GM19238 (cell line): ENCODE results near the gene CMSS1.

Source experiments
- DNase-seq: peaks from one replicate; pipeline ENCODE4 v3.0.0; 2011; ENCODE audit warnings: low spot score; ENCODE audit not compliant: insufficient read length

The CMSS1 gene

DNA sequence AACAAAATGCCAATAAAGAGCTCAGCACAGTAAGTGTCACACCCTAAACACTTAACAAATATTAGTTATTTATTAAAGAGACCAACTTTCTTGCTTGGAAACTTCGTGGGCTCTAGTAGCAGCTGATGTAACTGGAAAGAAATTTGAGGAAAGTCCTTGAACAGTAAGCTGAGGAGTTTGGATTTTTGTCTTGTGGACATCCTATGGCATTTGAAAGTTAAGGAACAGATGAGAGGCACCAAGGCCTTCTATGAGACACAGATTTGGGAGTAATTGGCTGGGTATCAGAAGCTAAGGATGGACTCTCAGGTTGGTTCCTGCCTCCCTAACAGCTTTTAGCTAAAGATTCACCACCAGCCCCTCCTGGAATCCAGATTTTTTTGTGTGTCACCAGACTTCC is 356.3 kb downstream of the CMSS1 start:
- no peak for DNase-seq

GRCh38 chr3:100175637-100176280 is 358.1 kb downstream of the CMSS1 start:
- DNase-seq, result no peak

DNA sequence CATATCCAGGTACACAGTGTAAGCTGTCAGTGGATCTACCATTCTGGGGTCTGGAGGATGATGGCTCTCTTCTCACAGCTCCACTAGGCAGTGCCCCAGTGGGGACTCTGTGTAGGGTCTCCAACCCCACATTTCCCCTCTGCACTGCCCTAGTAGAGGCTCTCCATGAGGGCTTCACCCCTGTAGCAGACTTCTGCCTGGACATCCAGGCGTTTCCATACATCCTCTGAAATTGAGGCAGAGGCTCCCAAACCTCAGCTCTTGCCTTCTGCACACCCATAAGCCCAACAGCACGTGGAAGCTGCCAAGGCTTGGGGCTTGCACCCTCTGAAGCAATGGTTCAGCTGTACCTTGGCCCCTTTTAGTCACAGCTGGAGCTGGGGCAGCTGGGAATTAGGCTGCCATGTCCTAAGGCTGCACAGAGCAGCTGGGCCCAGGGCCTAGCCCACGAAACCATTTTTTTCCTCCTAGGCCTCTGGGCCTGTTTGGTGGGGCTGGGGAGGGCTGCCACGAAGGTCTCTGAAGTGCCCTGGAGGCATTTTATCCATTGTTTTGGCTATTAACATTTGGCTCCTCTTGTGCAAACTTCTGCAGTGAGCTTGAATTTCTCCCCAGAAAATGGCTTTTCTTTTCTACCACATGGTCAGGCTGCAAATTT is 362.2 kb downstream of the CMSS1 start:
- DNase-seq, result no peak

DNA sequence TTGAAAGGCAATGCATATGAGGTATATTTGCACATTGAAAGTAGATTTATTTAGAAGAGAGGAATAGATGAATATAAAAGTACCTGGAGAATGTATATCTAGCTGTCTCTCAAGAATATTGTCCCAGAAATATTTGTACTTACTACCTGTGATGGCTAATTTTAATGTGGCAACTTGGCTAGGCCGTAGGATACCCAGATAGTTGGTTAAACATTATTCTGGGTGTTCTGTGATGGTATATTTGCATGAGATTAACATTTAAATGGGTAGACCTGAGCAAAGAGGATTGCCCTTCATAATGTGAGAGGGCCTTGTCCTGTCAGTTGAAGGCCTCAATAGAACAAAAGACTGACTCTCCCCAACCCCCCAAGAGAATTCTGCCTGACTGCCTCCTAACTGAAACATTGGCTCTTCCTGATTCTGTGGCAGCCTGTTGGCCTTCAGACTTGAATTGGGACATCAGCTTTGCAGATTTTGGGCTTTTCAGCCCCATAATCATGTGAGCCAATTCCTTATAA is 366.0 kb downstream of the CMSS1 start:
- no peak for DNase-seq

DNA sequence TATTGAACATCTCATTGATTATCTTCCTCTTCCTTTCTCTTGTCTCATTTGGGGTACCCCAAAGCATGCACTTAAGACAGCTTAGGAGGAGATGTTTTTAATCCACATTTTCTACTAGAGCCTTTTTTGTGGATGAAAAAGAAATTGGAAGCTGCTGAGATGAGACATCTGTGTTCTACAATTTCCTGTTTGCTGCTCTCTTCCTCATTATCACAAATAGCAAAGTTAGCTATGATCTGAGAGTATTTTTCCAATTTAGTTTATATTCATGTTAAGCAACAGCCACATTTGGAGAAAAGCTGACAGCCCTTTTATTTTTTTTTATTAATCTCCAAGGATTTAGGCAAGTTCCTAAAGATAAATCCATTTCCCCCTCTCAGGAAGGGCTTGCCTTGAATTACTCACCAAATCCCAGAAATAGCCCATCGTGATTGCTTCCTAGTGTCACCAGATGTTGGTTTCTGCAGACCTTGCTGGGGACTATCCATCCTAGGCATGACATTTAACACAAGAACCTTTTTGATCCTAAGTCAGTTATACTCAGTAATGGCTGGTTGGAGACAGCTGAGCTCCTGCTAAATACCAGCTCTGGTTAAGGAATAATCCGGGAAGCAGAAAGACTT is 367.4 kb downstream of the CMSS1 start:
- no peak for DNase-seq

DNA sequence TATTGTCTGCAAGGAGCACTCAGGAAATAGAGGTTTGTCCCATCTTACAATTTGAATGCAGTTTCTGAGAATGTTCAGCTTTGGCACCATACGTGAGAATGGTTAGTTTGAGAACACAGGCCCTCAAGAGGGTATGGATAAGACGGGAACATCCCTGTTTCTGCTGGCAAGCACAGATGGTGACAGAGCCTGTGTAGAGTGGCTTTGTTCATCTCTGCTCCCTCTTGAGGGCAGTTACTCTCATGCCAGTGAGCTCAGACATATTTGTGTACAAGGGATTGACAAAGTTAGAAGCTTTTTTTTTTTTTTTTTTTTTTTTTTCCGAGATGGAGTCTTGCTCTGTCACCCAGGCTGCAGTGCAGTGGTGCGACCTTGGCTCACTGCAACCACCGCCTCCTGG is 368.2 kb downstream of the CMSS1 start:
- no peak for DNase-seq

GRCh38 chr3:100189444-100189964 is 371.8 kb downstream of the CMSS1 start:
- DNase-seq, result no peak

DNA sequence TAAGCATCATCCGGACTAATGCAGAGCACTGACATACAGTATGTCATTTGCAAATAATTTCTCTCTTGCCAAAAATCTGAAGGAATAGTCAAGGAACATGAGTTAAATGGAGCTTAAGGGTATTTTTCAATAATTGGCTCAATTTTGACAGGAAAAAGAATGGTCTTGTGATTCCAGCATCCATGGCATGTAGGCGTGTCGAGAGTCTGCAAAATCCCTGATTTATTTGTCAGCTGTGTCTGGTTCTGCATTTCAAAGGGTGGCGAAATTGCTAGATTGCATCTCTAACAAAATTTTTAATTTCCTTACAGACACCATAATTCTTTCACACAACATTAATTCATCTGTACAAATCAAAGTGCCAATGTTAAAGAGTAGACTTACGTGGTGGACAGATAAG is 377.7 kb downstream of the CMSS1 start:
- DNase-seq, result no peak

GRCh38 chr3:100197876-100198275 is 380.2 kb downstream of the CMSS1 start:
- no peak for DNase-seq

GRCh38 chr3:100198579-100199269 is 381.1 kb downstream of the CMSS1 start:
- DNase-seq, result no peak

DNA sequence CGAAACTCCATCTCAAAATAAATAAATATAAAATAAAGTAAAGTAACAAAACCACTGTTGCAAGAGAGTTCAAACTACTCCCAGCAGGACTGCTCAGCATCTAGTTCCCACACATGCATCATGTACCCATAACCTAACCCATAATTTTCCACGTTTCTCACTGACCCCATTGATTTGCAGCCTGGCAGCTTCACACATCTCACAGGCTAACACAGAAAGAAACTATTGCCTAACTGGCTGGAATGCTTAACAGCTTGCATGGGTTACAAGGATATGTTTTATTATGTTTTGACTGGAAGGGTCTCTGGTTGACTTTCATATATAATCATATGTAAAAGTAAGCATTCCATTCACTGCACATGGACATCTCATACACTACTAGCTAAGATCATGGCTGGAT is 387.5 kb downstream of the CMSS1 start:
- DNase-seq, result no peak

DNA sequence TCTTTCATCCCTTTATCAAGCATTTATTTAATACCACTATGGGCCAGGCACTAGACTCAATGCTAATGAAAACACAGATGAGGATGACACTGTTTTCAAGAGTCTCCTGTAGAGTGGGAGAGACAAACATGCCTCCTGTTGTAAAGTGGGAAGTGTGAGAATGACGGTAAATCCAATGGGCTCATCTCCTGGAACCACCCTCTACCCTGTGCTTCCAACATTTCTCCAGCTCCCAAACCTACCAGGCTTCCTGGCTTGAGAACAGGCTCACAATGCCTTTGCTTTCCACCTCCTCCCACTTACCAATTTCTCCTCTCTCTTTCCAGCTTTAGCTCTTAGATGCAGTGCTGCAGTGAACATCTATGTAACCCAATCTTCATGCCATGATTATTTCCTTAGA is 389.0 kb downstream of the CMSS1 start:
- no peak for DNase-seq

- no peak for DNase-seq
These were observed 390.2 kb downstream of the CMSS1 start for GRCh38 chr3:100207886-100208285.

DNA sequence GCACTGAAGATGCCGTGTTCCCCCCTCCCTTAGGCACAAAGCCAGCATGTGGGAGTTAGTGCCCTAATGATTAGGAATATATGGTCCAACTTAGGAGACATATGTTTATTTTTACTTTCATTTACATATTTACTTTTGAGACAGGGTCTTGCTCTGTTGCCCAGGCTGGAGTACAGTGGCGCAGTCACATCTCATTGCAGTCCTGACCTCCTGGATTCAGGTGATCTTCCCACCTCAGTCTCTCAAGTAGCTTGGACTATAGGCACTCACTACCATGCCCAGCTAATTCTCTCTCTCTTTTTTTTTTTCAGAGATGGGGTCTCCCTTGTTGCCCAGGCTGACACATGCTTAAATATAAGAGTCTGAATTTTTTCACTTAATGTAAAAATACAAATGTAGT is 391.5 kb downstream of the CMSS1 start:
- DNase-seq, result no peak

DNA sequence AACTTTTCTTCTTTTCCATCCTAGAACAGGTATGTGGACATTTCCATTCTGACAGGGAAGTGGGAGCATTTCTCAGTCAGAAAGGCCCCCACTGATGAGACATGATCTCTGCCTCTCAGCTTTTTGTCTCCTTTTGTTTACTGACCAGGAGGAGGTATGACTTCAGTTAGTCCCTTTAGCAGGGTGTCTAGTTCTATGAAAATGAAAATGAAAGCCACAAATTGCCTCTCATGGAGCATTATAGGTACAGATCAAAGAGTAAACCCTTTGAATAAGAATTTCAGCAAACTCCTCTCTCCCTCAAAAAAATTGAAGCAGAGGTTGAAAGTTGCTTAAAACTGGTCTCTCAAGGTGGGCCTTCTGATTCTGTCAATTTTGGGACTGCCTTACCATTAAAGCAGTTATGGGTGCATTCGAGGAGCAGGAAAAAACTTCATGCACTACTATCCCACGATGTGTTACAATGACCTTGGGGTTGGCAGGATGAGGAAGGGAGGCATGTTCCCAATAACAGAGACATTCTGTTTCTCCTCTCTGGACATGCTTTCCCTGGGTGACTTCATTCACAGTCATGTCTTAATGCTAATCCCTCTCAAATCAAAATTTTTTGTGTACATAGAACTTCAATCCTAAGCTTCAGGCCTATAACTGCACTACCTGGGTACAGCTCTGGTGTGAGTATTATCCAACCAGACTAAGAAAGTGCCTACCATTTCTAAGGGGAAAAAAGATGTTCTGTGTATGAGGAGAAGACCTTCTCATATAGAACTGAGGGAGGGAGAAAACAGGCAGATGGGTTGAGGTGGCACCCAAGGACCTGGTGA is 392.5 kb downstream of the CMSS1 start:
- peak; percentile 19 for DNase-seq

DNA sequence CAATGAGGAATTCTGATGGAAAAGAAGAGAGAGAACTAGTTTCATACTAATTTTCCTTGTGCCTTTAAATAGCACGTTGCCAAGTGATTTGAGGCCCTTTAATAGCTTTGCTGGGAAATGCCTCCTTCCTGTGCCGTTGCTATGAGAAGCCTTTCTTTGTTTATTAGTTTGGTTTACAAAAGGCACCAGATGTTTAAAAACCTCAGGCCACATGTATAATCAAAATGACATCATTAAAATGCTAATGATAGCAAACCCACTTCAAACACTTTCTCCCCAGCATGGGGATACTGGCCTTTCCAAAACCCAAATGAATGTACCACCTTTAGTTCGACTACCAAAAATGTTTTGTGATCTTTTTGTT is 393.1 kb downstream of the CMSS1 start:
- no peak for DNase-seq

- DNase-seq, result no peak
These were observed 396.4 kb downstream of the CMSS1 start for GRCh38 chr3:100213891-100214573.

DNA sequence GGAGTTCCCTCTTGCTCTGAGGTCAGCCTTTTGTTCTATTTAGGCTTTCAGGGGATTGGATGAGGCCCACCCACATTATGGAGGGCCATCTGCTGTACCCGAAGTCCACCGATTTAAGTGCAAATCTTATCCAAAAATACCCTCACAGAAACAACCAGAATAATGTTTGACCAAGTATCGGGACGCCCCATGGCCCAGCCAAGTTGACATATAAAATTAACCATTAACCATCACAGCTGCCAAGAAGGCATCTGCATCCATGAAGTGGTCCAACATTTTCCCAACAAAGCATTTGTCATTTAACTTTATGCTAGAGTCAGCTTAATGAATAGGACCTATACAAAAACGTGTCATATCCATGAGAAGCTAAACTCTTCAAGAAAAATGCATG is 396.9 kb downstream of the CMSS1 start:
- no peak for DNase-seq

DNA sequence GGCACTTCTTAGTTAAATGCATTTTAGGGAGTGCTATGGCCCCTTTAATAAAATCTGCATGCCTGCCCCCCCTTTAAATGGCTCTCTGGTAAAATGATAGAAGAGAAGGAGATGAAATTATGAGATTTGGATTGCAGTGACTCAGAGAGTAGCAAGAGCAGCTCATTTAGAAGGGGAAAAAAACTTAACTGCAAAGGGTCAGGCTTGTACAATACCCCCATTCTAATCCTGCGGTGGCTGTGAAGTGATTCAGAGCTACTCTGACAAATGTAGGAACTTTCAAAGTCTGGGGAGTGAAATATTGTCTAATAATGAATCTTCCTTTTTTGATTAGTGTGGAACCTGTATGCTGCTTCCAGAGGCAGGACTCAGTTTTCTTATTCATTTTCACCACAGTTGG is 399.1 kb downstream of the CMSS1 start:
- no peak for DNase-seq

DNA sequence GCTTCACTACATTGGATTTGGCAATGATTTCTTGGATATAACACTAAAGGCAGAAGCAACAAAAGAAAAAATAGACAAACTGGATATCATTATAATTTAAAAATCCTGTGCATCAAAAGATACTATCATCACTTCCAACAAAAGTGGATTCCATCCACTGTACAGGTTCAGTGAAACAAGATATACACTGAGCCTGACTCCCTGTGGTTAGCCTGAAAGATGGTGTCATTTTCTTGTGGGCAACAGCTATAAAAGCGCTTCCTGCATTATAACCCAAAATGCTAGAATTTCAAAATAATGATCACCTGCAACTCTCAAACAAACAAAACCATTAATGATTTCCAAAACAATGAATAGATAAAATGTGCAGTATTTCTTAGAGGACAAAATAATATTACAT is 403.5 kb downstream of the CMSS1 start:
- DNase-seq, result no peak

DNA sequence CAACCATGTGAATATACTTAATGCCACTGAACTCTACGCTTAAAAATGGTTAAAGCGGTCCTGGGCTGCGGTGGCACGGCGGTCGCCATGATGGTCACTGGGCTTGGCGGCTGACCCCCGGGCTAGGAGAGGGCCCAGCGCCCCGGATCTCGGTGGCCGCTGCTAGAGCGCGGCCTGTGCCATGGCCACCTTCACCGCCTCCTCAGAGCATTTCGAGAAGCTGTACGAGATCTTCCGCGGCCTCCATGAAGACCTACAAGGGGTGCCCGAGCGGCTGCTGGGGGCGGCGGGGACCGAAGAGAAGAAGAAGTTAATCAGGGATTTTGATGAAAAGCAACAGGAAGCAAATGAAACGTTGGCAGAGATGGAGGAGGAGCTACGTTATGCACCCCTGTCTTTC is 407.5 kb downstream of the CMSS1 start:
- no peak for DNase-seq
